Measurements from ENCODE around the gene ZNF816.

ZNF816 gene

GRCh38 chr19:52901842-52902241, 60.8 kb downstream of the ZNF816 start:
- no peak for DNase-seq (ENCODE audit: low read depth)
- H3K4me3 ChIP-seq (ENCODE audit: control insufficient read depth, low read depth, low read length) = no peak overlapping the region
- no peak for TF ChIP-seq CTCF (IDR thresholded peaks at IDR 0.05; ENCODE audit: control insufficient read depth, insufficient read depth, low read depth, low read length, missing control alignments)
